GM23338 (cell line): Measurements from ENCODE around the gene MAP6D1. TPM values are rescaled to one million over a fixed set of nuclear protein-coding genes. Genes with fewer than 3 reads are reported as not detected.

Experiments used
- ATAC-seq: fragments of 200-7000 bp; cut with Tn5 transposase; 3 replicates; pipeline ENCODE4 v1.9.1; 2020
- DNase-seq: peaks from one replicate; pipeline ENCODE4 v3.0.0-alpha.2; 2015; ENCODE audit warnings: low spot score
- H2AFZ ChIP-seq: fragments of 200-600 bp; sonication (generic); 2 replicates; pipeline ENCODE4 v1.8.0; 2016; ENCODE audit warnings: antibody characterized with exemption, mild to moderate bottlenecking, moderate library complexity
- H3F3A ChIP-seq: fragments of 200-600 bp; sonication (generic); replicated peaks from 2 replicates; pipeline ENCODE4 v1.8.0; 2017; ENCODE audit warnings: antibody characterized with exemption, mixed run types, low read depth
- H3K27ac ChIP-seq: fragments of 200-600 bp; sonication (generic); 2 replicates; pipeline ENCODE4 v1.6.1; 2016; ENCODE audit warnings: low read depth
- H3K27me3 ChIP-seq: fragments of 200-600 bp; sonication (generic); 2 replicates; pipeline ENCODE4 v1.8.0; 2016; ENCODE audit warnings: mild to moderate bottlenecking, mixed run types, moderate library complexity; ENCODE audit not compliant: insufficient read depth
- H3K36me3 ChIP-seq: fragments of 200-600 bp; sonication (generic); 2 replicates; pipeline ENCODE4 v1.8.0; 2016; ENCODE audit warnings: mild to moderate bottlenecking; ENCODE audit not compliant: insufficient read depth
- H3K4me1 ChIP-seq: fragments of 200-600 bp; sonication (generic); 2 replicates; pipeline ENCODE4 v1.8.0; 2016; ENCODE audit warnings: mild to moderate bottlenecking, moderate library complexity; ENCODE audit not compliant: insufficient read depth
- H3K4me2 ChIP-seq: fragments of 200-600 bp; sonication (generic); 2 replicates; pipeline ENCODE4 v1.7.1; 2017; ENCODE audit warnings: mixed run types
- H3K4me3 ChIP-seq: fragments of 200-600 bp; sonication (generic); 2 replicates; pipeline ENCODE4 v1.6.1; 2016; ENCODE audit warnings: mixed run types
- H3K79me2 ChIP-seq: fragments of 200-600 bp; sonication (generic); replicated peaks from 2 replicates; pipeline ENCODE4 v1.8.0; 2017; ENCODE audit warnings: mild to moderate bottlenecking; ENCODE audit not compliant: insufficient read depth
- H3K9me2 ChIP-seq: fragments of 200-600 bp; sonication (generic); 2 replicates; pipeline ENCODE4 v1.8.0; 2017; ENCODE audit not compliant: insufficient read depth
- H4K20me1 ChIP-seq: fragments of 200-600 bp; sonication (generic); replicated peaks from 2 replicates; pipeline ENCODE4 v1.8.0; 2017; ENCODE audit warnings: mild to moderate bottlenecking; ENCODE audit not compliant: insufficient read depth
- H3K27ac Mint-ChIP-seq: 2 replicates; pipeline ENCODE4 v1.8.0; 2020; ENCODE audit warnings: inconsistent platforms, mild to moderate bottlenecking, moderate library complexity, mixed read lengths
- H3K27me3 Mint-ChIP-seq: 3 replicates; pipeline ENCODE4 v1.8.0; 2022; ENCODE audit warnings: low read depth, mild to moderate bottlenecking, moderate library complexity, mixed read lengths, inconsistent platforms; ENCODE audit not compliant: insufficient read depth, poor library complexity
- H3K36me3 Mint-ChIP-seq: 3 replicates; pipeline ENCODE4 v1.8.0; 2021; ENCODE audit warnings: low read depth, mild to moderate bottlenecking, inconsistent platforms, moderate library complexity, mixed read lengths
- H3K4me1 Mint-ChIP-seq: 3 replicates; pipeline ENCODE4 v1.8.0; 2020; ENCODE audit warnings: mild to moderate bottlenecking, inconsistent platforms, mixed read lengths
- H3K4me3 Mint-ChIP-seq: 3 replicates; pipeline ENCODE4 v1.8.0; 2021; ENCODE audit warnings: moderate library complexity, mild to moderate bottlenecking, inconsistent platforms, mixed read lengths
- H3K9me3 Mint-ChIP-seq: 3 replicates; pipeline ENCODE4 v1.8.0; 2020; ENCODE audit warnings: moderate library complexity, mild to moderate bottlenecking, inconsistent platforms, mixed read lengths
- EZH2phosphoT487 ChIP-seq: fragments of 200-600 bp; sonication (generic); IDR thresholded peaks from one replicate; pipeline ENCODE4 v1.8.1; 2018; ENCODE audit warnings: antibody characterized with exemption; ENCODE audit not compliant: unreplicated experiment
- REST ChIP-seq: IDR thresholded peaks from one replicate; pipeline ENCODE4 v1.6.1; 2018; ENCODE audit warnings: antibody characterized with exemption; ENCODE audit not compliant: unreplicated experiment
- STAT1 ChIP-seq: IDR thresholded peaks from one replicate; pipeline ENCODE4 v1.6.1; 2016; ENCODE audit warnings: antibody characterized with exemption; ENCODE audit not compliant: unreplicated experiment
- ZNF462 ChIP-seq: fragments of 250-450 bp; sonication (Bioruptor Pico); IDR thresholded peaks from 2 replicates; pipeline ENCODE4 v1.5.0; 2020; ENCODE audit warnings: mild to moderate bottlenecking, moderate library complexity
- polyA plus RNA-seq: library from polyadenylated mRNA; unstranded; fragments of >200 nt; fragmentation: Nextera tagmentation; extraction: Ambion mirVana; gene quantifications from 2 replicates; pipeline ENCODE4 v1.2.1, GENCODE V29; 2016
- total RNA-seq: library from RNA; depleted of rRNA; stranded (reverse); fragments of >200 nt; shearing (Covaris generic); gene quantifications from 2 replicates; pipeline ENCODE4 v1.2.3, GENCODE V29; 2014

The MAP6D1 gene
- total and polyA plus RNA-seq, 2 experiments from 2014 or later: 2.6 to 8.2 TPM

- TF ChIP-seq REST: no peak
These were observed 3.1 kb upstream of the MAP6D1 start (continued) for GRCh38 chr3:183828538-183828870.

- H3K9me2 ChIP-seq: no peaks in the 10 kb centered on the region
- peaks cover 6% of the 10 kb centered on the region for H3K4me1 ChIP-seq
- TF ChIP-seq STAT1 (no peak), EZH2phosphoT487 (no peak), ZNF462 (CRISPR knock-in tag) (no peak)
- H4K20me1 ChIP-seq: peaks cover 7% of the 10 kb centered on the region
- ATAC-seq (no peak), DNase-seq (no peak)
- no peak overlapping the region for H3K4me2 ChIP-seq
- no peak overlapping the region for H3K27ac Mint-ChIP-seq
- H3K4me3 Mint-ChIP-seq: no peak overlapping the region
- H3K36me3 ChIP-seq: no peaks in the 10 kb centered on the region
- no peak overlapping the region for H3K27ac ChIP-seq
- H3K4me1 Mint-ChIP-seq: peaks cover 24% of the 10 kb centered on the region
- H3F3A ChIP-seq: peaks cover 15% of the 10 kb centered on the region
- H3K79me2 ChIP-seq: no peaks in the 10 kb centered on the region
- H3K36me3 Mint-ChIP-seq: peaks cover 25% of the 10 kb centered on the region
- no peaks in the 10 kb centered on the region for H3K9me3 Mint-ChIP-seq
- no peak overlapping the region for H2AFZ ChIP-seq
- H3K27me3 ChIP-seq: peaks cover 13% of the 10 kb centered on the region
- H3K4me3 ChIP-seq: no peak overlapping the region
- peaks cover 13% of the 10 kb centered on the region for H3K27me3 Mint-ChIP-seq
These were observed 2.6 kb upstream of the MAP6D1 start for GRCh38 chr3:183827809-183828537.
